ENCODE results near the gene TMEM233.
"Not testable (repeated sequence)": the region's sequence is repeated elsewhere in the genome, so short reads cannot be mapped to it uniquely, and the experiment has no call there.

Gene TMEM233

DNA sequence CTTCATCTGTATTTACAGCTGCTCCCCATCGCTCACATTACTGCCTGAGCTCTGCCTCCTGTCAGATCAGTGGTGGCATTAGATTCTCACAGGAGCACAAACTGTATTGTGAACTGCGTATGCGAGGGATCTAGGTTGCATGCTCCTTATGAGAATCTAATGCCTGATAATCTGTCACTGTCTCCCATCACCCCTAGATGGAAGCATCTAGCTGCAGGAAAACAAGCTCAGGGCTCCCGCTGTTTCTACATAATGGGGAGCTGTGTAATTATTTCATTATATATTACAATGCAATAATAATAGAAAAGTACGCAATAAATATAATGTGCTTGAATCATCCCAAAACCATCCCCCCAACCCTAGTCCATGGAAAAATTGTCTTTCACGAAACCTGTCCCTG is 64.6 kb downstream of the TMEM233 start:
- DNase-seq (ENCODE audit: low spot score) = not testable (repeated sequence)

DNA sequence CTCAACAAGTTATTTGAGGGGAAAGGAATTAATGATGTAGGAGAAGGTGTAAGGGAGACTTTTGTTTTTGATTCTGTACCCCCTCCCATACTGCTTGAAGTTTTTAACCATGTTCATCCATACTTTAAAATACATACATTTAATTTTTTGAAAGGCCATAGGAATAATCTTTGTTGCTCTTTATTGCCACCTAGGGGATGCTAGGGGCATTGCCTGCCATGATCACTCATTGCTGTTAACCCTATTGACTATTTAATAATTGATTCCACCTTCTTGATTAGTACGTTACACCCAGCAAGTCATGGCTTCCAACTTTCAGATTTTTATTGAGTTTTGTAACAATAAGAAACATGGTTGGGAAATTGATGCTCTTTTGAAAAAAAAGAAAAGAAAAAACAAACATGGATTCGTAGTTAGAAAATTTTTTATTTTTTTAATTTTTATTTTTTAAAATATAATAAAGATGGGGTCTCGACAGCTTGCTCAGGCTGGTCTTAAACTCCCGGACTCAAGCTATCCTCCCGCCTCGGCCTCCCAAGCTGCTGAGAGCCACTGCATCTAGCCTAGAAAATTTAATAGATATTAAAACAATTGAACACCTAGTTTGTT is 65.8 kb downstream of the TMEM233 start:
- DNase-seq (ENCODE audit: low spot score) = peak; percentile 46

GRCh38 chr12:119660076-119660475 is 66.5 kb downstream of the TMEM233 start:
- DNase-seq (ENCODE audit: low spot score) = no peak

- DNase-seq (ENCODE audit: low spot score) = no peak
Observed at GRCh38 chr12:119661882-119662281, 68.3 kb downstream of the TMEM233 start.

- DNase-seq (ENCODE audit: low spot score) = no peak
Observed at GRCh38 chr12:119664642-119665041, 71.1 kb downstream of the TMEM233 start.

DNA sequence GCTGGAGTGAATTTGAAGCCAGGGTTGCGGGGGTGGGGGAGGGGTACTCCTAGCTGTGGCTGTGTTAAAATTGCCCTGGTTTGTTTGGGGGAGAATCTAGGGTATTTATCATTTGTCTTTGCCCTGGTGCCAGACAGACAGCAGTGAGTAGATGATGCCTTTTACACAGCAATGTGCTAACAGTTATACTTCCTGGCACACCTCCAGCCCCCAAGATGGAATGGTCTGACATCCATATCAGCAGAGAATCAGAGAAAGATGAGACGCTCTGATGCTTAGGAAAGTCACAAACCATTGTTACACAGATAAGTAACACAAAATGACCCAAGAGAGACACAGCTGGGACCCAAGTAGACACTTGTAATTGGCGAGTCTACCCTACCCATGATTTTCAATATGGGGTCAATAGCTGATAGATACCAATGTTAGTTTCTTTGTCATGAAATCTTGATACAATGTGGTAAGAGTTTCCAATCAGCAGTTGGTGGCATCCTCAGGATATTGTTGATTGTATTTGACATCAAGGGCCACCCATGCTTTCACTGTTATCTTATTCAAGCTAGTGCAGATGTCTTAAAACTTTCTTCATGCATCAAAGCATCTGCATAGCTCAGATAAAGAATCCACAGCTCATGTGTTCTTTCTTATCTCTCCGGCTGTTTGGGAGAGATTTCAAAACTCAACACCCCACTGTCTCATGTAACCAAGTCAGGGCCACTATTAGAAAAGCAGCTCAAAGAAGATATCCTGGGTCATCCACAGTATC is 71.8 kb downstream of the TMEM233 start:
- DNase-seq (ENCODE audit: low spot score) = no peak

- no peak for DNase-seq (ENCODE audit: low spot score)
Observed at GRCh38 chr12:119666226-119666795, 72.7 kb downstream of the TMEM233 start.

- no peak for DNase-seq (ENCODE audit: low spot score)
Observed at GRCh38 chr12:119666900-119667576, 73.5 kb downstream of the TMEM233 start.

DNA sequence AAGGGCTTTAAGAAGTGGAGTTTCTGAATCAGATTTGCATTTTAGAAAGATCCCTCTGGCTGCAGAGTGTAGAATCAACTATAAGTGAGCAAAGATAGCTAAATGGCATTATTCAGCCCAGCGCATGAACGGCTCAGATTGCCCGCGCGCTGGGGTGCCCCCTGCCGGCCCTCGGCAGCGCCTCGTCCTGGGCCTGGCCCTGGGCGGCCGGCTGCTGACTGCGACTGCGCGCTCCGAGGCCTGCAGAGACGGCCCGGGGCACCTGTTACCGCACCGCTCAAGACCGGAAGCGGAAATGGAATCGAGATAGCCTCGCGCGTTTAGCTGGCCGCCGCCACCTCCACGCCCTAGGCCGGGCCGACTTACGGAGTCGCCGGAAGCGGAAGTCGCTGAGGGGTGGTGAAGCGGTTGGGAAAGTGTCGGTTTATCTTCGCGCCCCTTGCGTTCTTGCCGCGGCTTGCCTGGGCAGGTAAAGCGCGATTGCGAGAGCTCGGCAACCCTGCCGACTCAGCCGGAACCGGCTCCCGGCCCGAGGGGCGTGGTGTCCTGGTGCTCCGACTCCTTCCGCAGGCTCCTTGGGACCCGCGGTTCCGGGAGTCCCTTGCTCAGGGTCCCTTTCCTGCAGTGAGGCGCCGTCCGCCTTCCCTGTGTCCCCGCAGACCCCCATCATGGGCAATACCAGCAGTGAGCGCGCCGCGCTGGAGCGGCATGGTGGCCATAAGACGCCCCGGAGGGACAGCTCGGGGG is 74.2 kb downstream of the TMEM233 start, which contains the start of gene PRKAB1:
TSS of gene PRKAB1 (plus strand) at position 557 of the 747 bp plus-strand sequence. CDS start at position 669, 112 bp downstream.
- peak; percentile 98 for DNase-seq (ENCODE audit: low spot score)

DNA sequence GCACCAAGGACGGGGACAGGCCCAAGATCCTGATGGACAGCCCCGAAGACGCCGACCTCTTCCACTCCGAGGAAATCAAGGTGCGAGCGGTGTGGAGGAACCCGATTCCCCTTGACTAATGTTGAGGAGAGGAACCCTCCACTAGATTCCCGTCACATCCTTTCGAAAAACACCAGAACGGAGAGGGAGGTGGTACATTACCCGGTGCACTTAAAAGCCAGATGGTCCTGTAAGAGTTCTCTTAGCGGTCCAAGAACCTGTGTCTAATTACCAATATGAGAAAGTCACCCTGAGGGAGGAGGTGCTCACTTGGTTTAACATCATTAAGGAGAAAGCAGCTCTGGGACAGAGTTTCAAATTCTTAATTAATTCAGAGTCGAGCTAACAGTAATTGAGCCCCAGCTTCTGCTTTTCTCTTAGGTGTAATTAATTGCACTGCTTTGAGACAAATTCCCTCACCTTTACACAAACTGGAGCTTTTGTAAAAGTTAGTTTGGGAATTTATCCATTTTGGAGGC is 74.8 kb downstream of the TMEM233 start:
- DNase-seq (ENCODE audit: low spot score) = no peak

GRCh38 chr12:119669744-119670472 is 76.3 kb downstream of the TMEM233 start:
- DNase-seq (ENCODE audit: low spot score) = no peak

DNA sequence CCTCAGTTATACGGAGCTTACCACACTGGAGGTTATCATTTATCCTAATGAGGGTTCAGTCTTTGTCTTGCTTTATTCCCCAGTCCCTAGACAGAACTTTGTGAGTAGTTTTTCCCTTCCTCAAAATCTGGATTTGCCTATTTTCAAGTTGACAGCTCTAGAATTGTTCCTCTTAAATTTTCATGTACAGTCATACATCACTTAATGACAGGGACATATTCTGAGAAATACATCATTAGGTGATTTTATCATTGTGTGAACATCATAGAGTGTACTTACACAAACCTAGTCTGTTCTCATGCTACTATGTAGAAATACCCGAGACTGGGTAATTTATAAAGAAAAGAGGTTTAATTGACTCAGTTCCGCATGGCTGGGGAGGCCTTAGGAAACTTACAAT is 77.5 kb downstream of the TMEM233 start:
- DNase-seq (ENCODE audit: low spot score) = no peak

- DNase-seq (ENCODE audit: low spot score) = no peak
Observed at GRCh38 chr12:119672194-119672593, 78.6 kb downstream of the TMEM233 start.

DNA sequence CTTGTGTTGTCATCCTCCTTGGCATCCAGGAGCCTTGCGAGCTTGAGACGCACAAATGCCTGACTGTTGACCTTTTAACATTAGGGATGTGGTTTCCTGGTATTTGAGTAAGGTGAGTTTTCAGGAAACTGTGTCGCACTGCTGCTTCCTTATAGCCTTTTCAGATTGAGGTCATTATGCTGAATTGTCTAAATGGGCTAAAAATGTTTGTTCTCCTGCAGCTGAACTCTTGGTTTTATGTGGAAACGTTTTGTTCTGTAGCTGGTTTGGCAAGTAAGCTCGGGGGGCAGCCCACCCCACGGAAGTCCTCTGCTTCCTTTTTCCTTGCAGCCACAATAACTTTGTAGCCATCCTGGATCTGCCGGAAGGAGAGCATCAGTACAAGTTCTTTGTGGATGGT is 80.1 kb downstream of the TMEM233 start:
- DNase-seq (ENCODE audit: low spot score) = no peak

- DNase-seq (ENCODE audit: low spot score) = no peak
Observed at GRCh38 chr12:119674560-119674959, 81.0 kb downstream of the TMEM233 start.

- DNase-seq (ENCODE audit: low spot score) = no peak
Observed at GRCh38 chr12:119676022-119676421, 82.4 kb downstream of the TMEM233 start.

GRCh38 chr12:119676573-119676972 is 83.0 kb downstream of the TMEM233 start:
- no peak for DNase-seq (ENCODE audit: low spot score)

- no peak for DNase-seq (ENCODE audit: low spot score)
Observed at GRCh38 chr12:119678459-119678858, 84.9 kb downstream of the TMEM233 start.

DNA sequence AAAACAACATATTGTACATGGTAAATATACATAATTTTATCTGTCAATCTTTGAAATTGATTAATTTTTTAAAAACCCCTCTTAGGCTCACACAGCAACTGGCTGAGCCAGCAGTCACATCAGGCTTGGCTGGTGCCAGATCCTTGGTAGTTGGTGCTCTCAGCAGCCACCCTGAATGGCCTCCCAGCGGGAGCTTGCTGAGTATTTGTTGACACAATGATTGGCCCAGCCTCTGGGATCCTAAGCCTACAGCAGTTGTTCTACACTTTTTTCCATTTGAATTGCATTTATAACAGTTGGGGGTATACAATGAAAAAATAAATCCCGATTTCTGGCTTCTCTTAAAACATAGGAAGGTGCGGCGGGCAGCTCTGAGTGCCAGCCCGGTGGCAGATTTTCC is 85.5 kb downstream of the TMEM233 start:
- DNase-seq (ENCODE audit: low spot score) = no peak

GRCh38 chr12:119679490-119679889 is 85.9 kb downstream of the TMEM233 start:
- no peak for DNase-seq (ENCODE audit: low spot score)

DNA sequence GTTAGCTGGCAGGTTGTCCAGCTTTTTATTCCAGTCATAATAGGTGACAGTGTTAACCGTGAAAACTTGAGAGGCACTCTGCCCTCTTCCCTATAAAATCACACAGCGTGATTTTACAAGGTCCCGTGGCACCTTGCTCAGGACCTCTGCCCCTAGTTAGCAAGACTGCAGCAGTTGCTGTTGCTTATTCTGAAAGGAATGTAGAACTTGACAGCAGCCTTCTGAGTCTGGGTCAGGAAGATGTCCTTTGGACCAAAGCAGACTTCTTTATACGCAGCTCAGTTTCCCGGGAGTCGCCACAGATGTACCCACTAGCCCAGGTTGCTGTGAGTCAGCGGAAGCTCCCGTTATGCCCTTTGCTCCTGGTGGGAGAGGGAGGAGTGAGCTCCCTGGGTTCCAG is 87.5 kb downstream of the TMEM233 start:
- DNase-seq (ENCODE audit: low spot score) = no peak
